Testis (tissue), 2 donors: Measurements from ENCODE around the gene UNC5B.

Experiments
- CTCF ChIP-seq, 3 experiments: fragments of 450-650 bp in 2 of 3; fragments of 200-600 bp in 1 of 3; sonication (generic) in 1 of 3; IDR thresholded peaks; one replicate each; pipeline ENCODE4 v1.5.1; 2016 to 2019; ENCODE audit warnings: antibody characterized with exemption in 3 of 3, mild to moderate bottlenecking in 2 of 3, moderate library complexity in 1 of 3
- POLR2A ChIP-seq: fragments of 450-650 bp; IDR thresholded peaks from one replicate; pipeline ENCODE4 v1.6.1; 2017; ENCODE audit warnings: antibody characterized with exemption, mild to moderate bottlenecking, moderate library complexity

GRCh38 chr10:71228875-71229675 is 16.7 kb downstream of the UNC5B start:
- TF ChIP-seq CTCF (IDR thresholded peaks at IDR 0.05) = no peak
- TF ChIP-seq POLR2A = no peak
